Measurements from ENCODE around the gene KLF2.

KLF2 gene

GRCh38 chr19:16374436-16374835 lies 49.8 kb downstream of the KLF2 start:
- Histone ChIP-seq H3K9me3 (ENCODE audit: low read length) (no peaks in the 10 kb centered on the region), H3K36me3 (ENCODE audit: insufficient read depth, low read length) (peaks cover 17% of the 10 kb centered on the region), H3K4me3 (ENCODE audit: low read depth in 1 of 2, low read length in 2 of 2) (no peak overlapping the region), H3K27me3 (ENCODE audit: control insufficient read depth in 1 of 2, insufficient read depth in 2 of 2, low read length in 2 of 2) (no peaks in the 10 kb centered on the region), H3K27ac (ENCODE audit: low read depth, low read length) (no peak overlapping the region), H3K9ac (ENCODE audit: low read length) (no peak overlapping the region), H3K4me1 (ENCODE audit: insufficient read depth, low read length) (peaks cover 13% of the 10 kb centered on the region)

GRCh38 chr19:16375157-16375935 lies 50.7 kb downstream of the KLF2 start:
- peaks cover 18% of the 10 kb centered on the region for H3K36me3 ChIP-seq (ENCODE audit: insufficient read depth, low read length)
- H3K4me1 ChIP-seq (ENCODE audit: insufficient read depth, low read length), result peaks cover 13% of the 10 kb centered on the region
- H3K9me3 ChIP-seq (ENCODE audit: low read length), result no peaks in the 10 kb centered on the region
- no peak overlapping the region for H3K4me3 ChIP-seq (ENCODE audit: low read depth in 1 of 2, low read length in 2 of 2)
- no peak overlapping the region for H3K27ac ChIP-seq (ENCODE audit: low read depth, low read length)
- no peaks in the 10 kb centered on the region for H3K27me3 ChIP-seq (ENCODE audit: control insufficient read depth in 1 of 2, insufficient read depth in 2 of 2, low read length in 2 of 2)
- no peak overlapping the region for H3K9ac ChIP-seq (ENCODE audit: low read length)

- H3K27me3 ChIP-seq (ENCODE audit: control insufficient read depth in 1 of 2, insufficient read depth in 2 of 2, low read length in 2 of 2), result no peaks in the 10 kb centered on the region
- H3K4me1 ChIP-seq (ENCODE audit: insufficient read depth, low read length), result peaks cover 13% of the 10 kb centered on the region
- H3K4me3 ChIP-seq (ENCODE audit: low read depth in 1 of 2, low read length in 2 of 2), result no peak overlapping the region
- no peak overlapping the region for H3K9ac ChIP-seq (ENCODE audit: low read length)
- no peaks in the 10 kb centered on the region for H3K9me3 ChIP-seq (ENCODE audit: low read length)
- H3K27ac ChIP-seq (ENCODE audit: low read depth, low read length), result no peak overlapping the region
- peaks cover 24% of the 10 kb centered on the region for H3K36me3 ChIP-seq (ENCODE audit: insufficient read depth, low read length)
These were observed 51.2 kb downstream of the KLF2 start for GRCh38 chr19:16375936-16376185.

GRCh38 chr19:16376241-16376640 lies 51.6 kb downstream of the KLF2 start:
- H3K4me3 ChIP-seq (ENCODE audit: low read depth in 1 of 2, low read length in 2 of 2), result no peak overlapping the region
- peaks cover 15% of the 10 kb centered on the region for H3K4me1 ChIP-seq (ENCODE audit: insufficient read depth, low read length)
- H3K9ac ChIP-seq (ENCODE audit: low read length), result no peak overlapping the region
- no peak overlapping the region for H3K27ac ChIP-seq (ENCODE audit: low read depth, low read length)
- no peaks in the 10 kb centered on the region for H3K9me3 ChIP-seq (ENCODE audit: low read length)
- no peaks in the 10 kb centered on the region for H3K27me3 ChIP-seq (ENCODE audit: control insufficient read depth in 1 of 2, insufficient read depth in 2 of 2, low read length in 2 of 2)
- H3K36me3 ChIP-seq (ENCODE audit: insufficient read depth, low read length), result peaks cover 25% of the 10 kb centered on the region

- H3K36me3 ChIP-seq (ENCODE audit: insufficient read depth, low read length), result peaks cover 25% of the 10 kb centered on the region
- no peak overlapping the region for H3K9ac ChIP-seq (ENCODE audit: low read length)
- no peak overlapping the region for H3K27ac ChIP-seq (ENCODE audit: low read depth, low read length)
- no peak overlapping the region for H3K4me3 ChIP-seq (ENCODE audit: low read depth in 1 of 2, low read length in 2 of 2)
- H3K27me3 ChIP-seq (ENCODE audit: control insufficient read depth in 1 of 2, insufficient read depth in 2 of 2, low read length in 2 of 2), result no peaks in the 10 kb centered on the region
- no peaks in the 10 kb centered on the region for H3K9me3 ChIP-seq (ENCODE audit: low read length)
- H3K4me1 ChIP-seq (ENCODE audit: insufficient read depth, low read length), result peaks cover 19% of the 10 kb centered on the region
These were observed 52.0 kb downstream of the KLF2 start for GRCh38 chr19:16376649-16377048.

GRCh38 chr19:16377521-16377920 lies 52.9 kb downstream of the KLF2 start:
- Histone ChIP-seq H3K4me3 (ENCODE audit: low read depth in 1 of 2, low read length in 2 of 2) (no peak overlapping the region), H3K27me3 (ENCODE audit: control insufficient read depth in 1 of 2, insufficient read depth in 2 of 2, low read length in 2 of 2) (no peaks in the 10 kb centered on the region), H3K4me1 (ENCODE audit: insufficient read depth, low read length) (peaks cover 22% of the 10 kb centered on the region), H3K9me3 (ENCODE audit: low read length) (no peaks in the 10 kb centered on the region), H3K9ac (ENCODE audit: low read length) (no peak overlapping the region), H3K36me3 (ENCODE audit: insufficient read depth, low read length) (peaks cover 25% of the 10 kb centered on the region), H3K27ac (ENCODE audit: low read depth, low read length) (no peak overlapping the region)

Data from muscle layer of colon (tissue), 2 donors.